Suprapubic skin (tissue), 4 donors: Measurements from ENCODE around the gene DGKB. TPM values are rescaled to one million over a fixed set of nuclear protein-coding genes. Genes with fewer than 3 reads are reported as not detected.

Experiments
- DNase-seq, 2 donors: peaks; one replicate each; pipeline ENCODE4 v3.0.0-alpha.2; 2019; ENCODE audit warnings: low spot score in 2 of 2
- H3K27ac ChIP-seq: fragments of 200-600 bp; sonication (generic); one replicate; pipeline ENCODE4 v1.5.1; 2019
- H3K27me3 ChIP-seq: fragments of 200-600 bp; sonication (generic); one replicate; pipeline ENCODE4 v1.5.1; 2019
- H3K36me3 ChIP-seq: fragments of 200-600 bp; sonication (generic); one replicate; pipeline ENCODE4 v1.5.1; 2019
- H3K4me1 ChIP-seq: fragments of 200-600 bp; sonication (generic); one replicate; pipeline ENCODE4 v1.5.1; 2019
- H3K4me3 ChIP-seq: fragments of 200-600 bp; sonication (generic); one replicate; pipeline ENCODE4 v1.5.1; 2019; ENCODE audit warnings: mild to moderate bottlenecking
- H3K9me3 ChIP-seq: fragments of 200-600 bp; sonication (generic); one replicate; pipeline ENCODE4 v1.5.1; 2019
- EP300 ChIP-seq: sonication (generic); formaldehyde crosslinking; IDR thresholded peaks from one replicate; pipeline ENCODE4 v1.6.1; 2017; ENCODE audit warnings: antibody characterized with exemption
- POLR2A ChIP-seq, 2 donors: fragments of 450-650 bp; IDR thresholded peaks; one replicate each; pipeline ENCODE4 v1.6.1; 2017; ENCODE audit warnings: antibody characterized with exemption in 2 of 2, mild to moderate bottlenecking in 2 of 2, moderate library complexity in 2 of 2
- POLR2AphosphoS5 ChIP-seq, 3 donors: sonication (generic); formaldehyde crosslinking; IDR thresholded peaks; one replicate each; pipeline ENCODE4 v1.6.1; 2017; ENCODE audit warnings: antibody characterized with exemption in 3 of 3
- WGBS: methylation state at CpG from one replicate; pipeline ENCODE4 v1.1.5; 2018; 5-methylcytosine and 5-hydroxymethylcytosine counted together
- total RNA-seq, 4 donors: library from RNA; depleted of rRNA; stranded (reverse); fragments of >200 nt; gene quantifications; one replicate each; pipeline ENCODE4 v1.1.0, GENCODE V29; 2016
- TF ChIP-seq, protein P1 (sequence below), 2 donors: fragments of 200-600 bp in 1 of 2; fragments of 450-650 bp in 1 of 2; sonication (generic) in 1 of 2; IDR thresholded peaks; one replicate each; pipeline ENCODE4 v1.5.1; 2016 to 2019; ENCODE audit warnings: antibody characterized with exemption in 2 of 2, mild to moderate bottlenecking in 1 of 2, moderate library complexity in 1 of 2

Gene DGKB
- total RNA-seq, 4 donors from 2014 or later = 0.17 to 0.30 TPM; not detected in 2

GRCh38 chr7:14156436-14156835 lies 746.1 kb downstream of the DGKB start:
- WGBS = 96% methylated on average over 1 of the region's 1 CpG
- Histone ChIP-seq H3K27ac (no peak overlapping the region), H3K36me3 (no peaks in the 10 kb centered on the region), H3K4me3 (no peak overlapping the region), H3K4me1 (no peaks in the 10 kb centered on the region), H3K9me3 (no peaks in the 10 kb centered on the region), H3K27me3 (no peaks in the 10 kb centered on the region)
- no peak for DNase-seq
- no peak for TF ChIP-seq POLR2A (IDR thresholded peaks at IDR 0.05)
- TF ChIP-seq, protein P1, sequence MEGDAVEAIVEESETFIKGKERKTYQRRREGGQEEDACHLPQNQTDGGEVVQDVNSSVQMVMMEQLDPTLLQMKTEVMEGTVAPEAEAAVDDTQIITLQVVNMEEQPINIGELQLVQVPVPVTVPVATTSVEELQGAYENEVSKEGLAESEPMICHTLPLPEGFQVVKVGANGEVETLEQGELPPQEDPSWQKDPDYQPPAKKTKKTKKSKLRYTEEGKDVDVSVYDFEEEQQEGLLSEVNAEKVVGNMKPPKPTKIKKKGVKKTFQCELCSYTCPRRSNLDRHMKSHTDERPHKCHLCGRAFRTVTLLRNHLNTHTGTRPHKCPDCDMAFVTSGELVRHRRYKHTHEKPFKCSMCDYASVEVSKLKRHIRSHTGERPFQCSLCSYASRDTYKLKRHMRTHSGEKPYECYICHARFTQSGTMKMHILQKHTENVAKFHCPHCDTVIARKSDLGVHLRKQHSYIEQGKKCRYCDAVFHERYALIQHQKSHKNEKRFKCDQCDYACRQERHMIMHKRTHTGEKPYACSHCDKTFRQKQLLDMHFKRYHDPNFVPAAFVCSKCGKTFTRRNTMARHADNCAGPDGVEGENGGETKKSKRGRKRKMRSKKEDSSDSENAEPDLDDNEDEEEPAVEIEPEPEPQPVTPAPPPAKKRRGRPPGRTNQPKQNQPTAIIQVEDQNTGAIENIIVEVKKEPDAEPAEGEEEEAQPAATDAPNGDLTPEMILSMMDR (IDR thresholded peaks at IDR 0.05) = no peak
- no peak for TF ChIP-seq POLR2AphosphoS5 (IDR thresholded peaks at IDR 0.05)
- no peak for TF ChIP-seq EP300

DNA sequence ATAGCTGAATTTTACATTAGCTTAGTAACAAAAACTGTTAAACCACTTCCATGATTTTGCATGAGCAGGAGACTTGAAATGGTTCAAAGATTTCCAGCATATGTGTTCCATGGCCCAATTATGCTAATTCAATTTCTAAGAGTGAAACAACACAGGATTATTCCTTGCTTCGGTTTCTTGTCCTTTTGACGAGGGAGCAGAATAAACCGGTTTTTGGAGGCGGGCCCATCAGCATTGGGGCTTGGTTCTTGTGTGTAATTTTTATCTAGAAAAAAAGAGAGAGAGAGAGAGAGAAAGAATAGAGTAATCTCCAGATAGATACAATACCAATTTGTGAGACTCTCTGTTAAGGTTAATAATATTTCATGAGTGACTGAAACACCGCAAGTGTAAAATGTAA lies 753.6 kb downstream of the DGKB start:
- H3K27ac ChIP-seq = no peak overlapping the region
- H3K4me1 ChIP-seq = no peaks in the 10 kb centered on the region
- H3K36me3 ChIP-seq = no peaks in the 10 kb centered on the region
- no peak for DNase-seq
- WGBS = 86% methylated on average over 5 of the region's 5 CpGs
- no peaks in the 10 kb centered on the region for H3K27me3 ChIP-seq
- no peaks in the 10 kb centered on the region for H3K9me3 ChIP-seq
- no peak overlapping the region for H3K4me3 ChIP-seq
- TF ChIP-seq POLR2AphosphoS5 (IDR thresholded peaks at IDR 0.05) = no peak
- TF ChIP-seq, protein P1 (IDR thresholded peaks at IDR 0.05) = no peak
- no peak for TF ChIP-seq POLR2A (IDR thresholded peaks at IDR 0.05)
- no peak for TF ChIP-seq EP300

- Histone ChIP-seq H3K27me3 (no peaks in the 10 kb centered on the region), H3K27ac (no peak overlapping the region), H3K36me3 (no peaks in the 10 kb centered on the region), H3K4me1 (no peaks in the 10 kb centered on the region), H3K4me3 (no peak overlapping the region), H3K9me3 (no peaks in the 10 kb centered on the region)
- no peak for DNase-seq
- TF ChIP-seq POLR2A (IDR thresholded peaks at IDR 0.05) (no peak), POLR2AphosphoS5 (IDR thresholded peaks at IDR 0.05) (no peak), EP300 (no peak)
- TF ChIP-seq, protein P1 (IDR thresholded peaks at IDR 0.05) = no peak
- 48% methylated on average over 2 of the region's 2 CpGs for WGBS
Measured at GRCh38 chr7:14147532-14147931, 755.0 kb downstream of the DGKB start.

- WGBS = 92% methylated on average over 2 of the region's 2 CpGs
- no peak for DNase-seq
- H3K27ac ChIP-seq = no peak overlapping the region
Measured at GRCh38 chr7:14144538-14144937, 758.0 kb downstream of the DGKB start.

DNA sequence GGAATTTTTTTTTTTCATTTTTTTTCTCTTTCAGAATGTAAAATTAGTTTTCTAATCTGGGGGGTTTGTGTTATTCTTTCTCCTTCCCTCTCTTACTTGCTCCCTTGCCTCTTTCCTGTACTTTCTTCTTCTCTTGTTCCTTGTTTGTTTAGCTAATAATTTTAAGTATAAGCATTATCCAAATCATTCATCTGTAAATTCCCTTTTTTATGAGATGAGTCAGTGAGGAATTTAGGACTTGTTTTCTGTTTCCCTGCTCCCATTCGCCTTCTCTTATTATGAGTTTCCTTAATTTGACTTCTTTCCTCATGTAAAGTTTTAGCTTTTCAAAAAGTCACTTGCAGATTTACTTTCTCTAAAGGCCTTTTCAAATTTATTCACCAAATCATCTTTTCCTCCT lies 758.4 kb downstream of the DGKB start:
- Histone ChIP-seq H3K9me3 (no peaks in the 10 kb centered on the region), H3K27me3 (no peaks in the 10 kb centered on the region), H3K36me3 (no peaks in the 10 kb centered on the region), H3K27ac (no peak overlapping the region), H3K4me1 (no peaks in the 10 kb centered on the region), H3K4me3 (no peak overlapping the region)
- TF ChIP-seq POLR2AphosphoS5 (IDR thresholded peaks at IDR 0.05) (no peak), EP300 (no peak), POLR2A (IDR thresholded peaks at IDR 0.05) (no peak)
- TF ChIP-seq, protein P1 (IDR thresholded peaks at IDR 0.05) = no peak
- WGBS = 82% methylated on average over 1 of the region's 1 CpG
- DNase-seq = no peak

More at GRCh38 chr7:14144538-14144937, 758.0 kb downstream of the DGKB start:
- H3K36me3 ChIP-seq = no peaks in the 10 kb centered on the region
- no peaks in the 10 kb centered on the region for H3K27me3 ChIP-seq
- no peak for TF ChIP-seq POLR2AphosphoS5 (IDR thresholded peaks at IDR 0.05)
- no peak for TF ChIP-seq POLR2A (IDR thresholded peaks at IDR 0.05)
- TF ChIP-seq, protein P1 (IDR thresholded peaks at IDR 0.05) = no peak
- TF ChIP-seq EP300 = no peak
- H3K9me3 ChIP-seq = no peaks in the 10 kb centered on the region
- H3K4me1 ChIP-seq = no peaks in the 10 kb centered on the region
- H3K4me3 ChIP-seq = no peak overlapping the region
